ENCODE results near the gene EML6. TPM values are rescaled to one million over a fixed set of nuclear protein-coding genes. Genes with fewer than 3 reads are reported as not detected.

Gene EML6
- total and polyA plus RNA-seq, 2 of the 13 experiments (the other 11 are each of a cell fraction or from before 2014, with no cell fraction given), result 17.2 to 32.4 TPM

- POLR2A ChIA-PET, result no interaction called here
- Histone ChIP-seq H4K20me1 (ENCODE audit: insufficient read depth, low read length) (no peaks in the 10 kb centered on the region), H3K4me2 (ENCODE audit: low read depth, low read length) (no peak overlapping the region), H2AFZ (ENCODE audit: low read length) (no peak overlapping the region), H3K27me3 (ENCODE audit: control insufficient read depth in 1 of 2, insufficient read depth in 2 of 2, low read length in 2 of 2) (no peaks in the 10 kb centered on the region), H3K9ac (ENCODE audit: insufficient read depth, low read depth, low read length) (no peak overlapping the region), H3K79me2 (ENCODE audit: insufficient read depth, low read length) (no peaks in the 10 kb centered on the region), H3K4me3 (replicated peaks in 1 of 3; ENCODE audit: insufficient read depth in 1 of 3, low read depth in 2 of 3, low read length in 3 of 3) (no peak overlapping the region), H3K4me1 (ENCODE audit: insufficient read depth, low read length) (no peaks in the 10 kb centered on the region), H3K9me3 (ENCODE audit: low read length) (no peaks in the 10 kb centered on the region), H3K27ac (ENCODE audit: extremely low read length, insufficient read depth, low read length) (no peak overlapping the region), H3K36me3 (replicated peaks in 1 of 2; ENCODE audit: control insufficient read depth in 1 of 2, insufficient read depth in 2 of 2, low read length in 2 of 2) (no peaks in the 10 kb centered on the region; a peak in 1 of 5 replicates)
- no TSS peak for BruUV-seq (replicated peaks)
- in situ Hi-C loops (cut with HindIII; ENCODE audit: extremely low pct_ligation_motif_present, low pct_unique_long_range_greater_than_20kb), result no loop called here
- ATAC-seq, result no peak
- TF ChIP-seq FUBP1 (CRISPR knock-in tag; IDR thresholded peaks at IDR 0.05; ENCODE audit: borderline replicate concordance) (no peak), ZNF251 (CRISPR knock-in tag; IDR thresholded peaks at IDR 0.05) (no peak), IRF1 (CRISPR knock-in tag; IDR thresholded peaks at IDR 0.05; ENCODE audit: low read depth) (no peak), KAT2B (IDR thresholded peaks at IDR 0.05; ENCODE audit: borderline replicate concordance, low read depth, low read length) (no peak), ARID5B (CRISPR knock-in tag; IDR thresholded peaks at IDR 0.05) (no peak), ZSCAN29 (CRISPR knock-in tag; conservative IDR thresholded peaks at IDR 0.05) (no peak), IKZF1 (IDR thresholded peaks at IDR 0.05) (no peak), ZNF558 (CRISPR knock-in tag; IDR thresholded peaks at IDR 0.05; ENCODE audit: borderline replicate concordance) (no peak), ZNF280B (CRISPR knock-in tag; IDR thresholded peaks at IDR 0.05; ENCODE audit: borderline replicate concordance) (no peak), KAT7 (CRISPR knock-in tag; IDR thresholded peaks at IDR 0.05; ENCODE audit: borderline replicate concordance) (no peak), SATB2 (CRISPR knock-in tag; IDR thresholded peaks at IDR 0.05) (no peak), ZFP62 (CRISPR knock-in tag; IDR thresholded peaks at IDR 0.05) (no peak), KAT8 (CRISPR knock-in tag; IDR thresholded peaks at IDR 0.05) (no peak), ZNF30 (CRISPR knock-in tag; IDR thresholded peaks at IDR 0.05) (no peak), IRF9 (CRISPR knock-in tag; IDR thresholded peaks at IDR 0.05; ENCODE audit: borderline replicate concordance) (no peak)
- intact Hi-C loops (cut with micrococcal nuclease; ENCODE audit: unreplicated experiment), result no loop called here
- 96% methylated on average over 6 of the region's 6 CpGs for WGBS (ENCODE audit: low lambda C conversion rate)
- CTCF ChIA-PET (ENCODE audit: low intra/inter-chr PET ratio, low total read pairs), result no interaction called here
- FAIRE-seq, result peak; percentile 30
- DNase-seq (ENCODE audit: low spot score), result no peak
Observed at GRCh38 chr2:54931473-54931872, 208.0 kb downstream of the EML6 start.
